B cell (primary cell): ENCODE data around the gene IMMP2L.

ENCODE experiments used
- EZH2 ChIP-seq: IDR thresholded peaks from 2 replicates; pipeline ENCODE4 v1.6.1; 2012; ENCODE audit warnings: borderline replicate concordance, low read depth, mild to moderate bottlenecking, moderate library complexity, low read length; ENCODE audit not compliant: insufficient read depth, poor library complexity, severe bottlenecking
- TF ChIP-seq, protein P1 (sequence below): fragments of 200-600 bp; IDR thresholded peaks from one replicate; pipeline ENCODE4 v1.8.0; 2022; ENCODE audit warnings: antibody characterized with exemption, mild to moderate bottlenecking

GRCh38 chr7:111091593-111092358 is 470.5 kb downstream of the IMMP2L start:
- TF ChIP-seq, protein P1, sequence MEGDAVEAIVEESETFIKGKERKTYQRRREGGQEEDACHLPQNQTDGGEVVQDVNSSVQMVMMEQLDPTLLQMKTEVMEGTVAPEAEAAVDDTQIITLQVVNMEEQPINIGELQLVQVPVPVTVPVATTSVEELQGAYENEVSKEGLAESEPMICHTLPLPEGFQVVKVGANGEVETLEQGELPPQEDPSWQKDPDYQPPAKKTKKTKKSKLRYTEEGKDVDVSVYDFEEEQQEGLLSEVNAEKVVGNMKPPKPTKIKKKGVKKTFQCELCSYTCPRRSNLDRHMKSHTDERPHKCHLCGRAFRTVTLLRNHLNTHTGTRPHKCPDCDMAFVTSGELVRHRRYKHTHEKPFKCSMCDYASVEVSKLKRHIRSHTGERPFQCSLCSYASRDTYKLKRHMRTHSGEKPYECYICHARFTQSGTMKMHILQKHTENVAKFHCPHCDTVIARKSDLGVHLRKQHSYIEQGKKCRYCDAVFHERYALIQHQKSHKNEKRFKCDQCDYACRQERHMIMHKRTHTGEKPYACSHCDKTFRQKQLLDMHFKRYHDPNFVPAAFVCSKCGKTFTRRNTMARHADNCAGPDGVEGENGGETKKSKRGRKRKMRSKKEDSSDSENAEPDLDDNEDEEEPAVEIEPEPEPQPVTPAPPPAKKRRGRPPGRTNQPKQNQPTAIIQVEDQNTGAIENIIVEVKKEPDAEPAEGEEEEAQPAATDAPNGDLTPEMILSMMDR = no peak
- no peak for TF ChIP-seq EZH2
